Progenitor cell of endocrine pancreas (in vitro differentiated cells): Measurements from ENCODE around the gene FGFRL1. TPM values are rescaled to one million over a fixed set of nuclear protein-coding genes. Genes with fewer than 3 reads are reported as not detected.

ENCODE experiments used
- DNase-seq: peaks from one replicate; pipeline ENCODE4 v3.0.0; 2021; ENCODE audit warnings: low spot score; ENCODE audit not compliant: unreplicated experiment
- H3K27ac Mint-ChIP-seq: 2 replicates; pipeline ENCODE4 v1.8.0; 2021; ENCODE audit warnings: mild to moderate bottlenecking, moderate library complexity, mixed read lengths
- H3K27me3 Mint-ChIP-seq: 2 replicates; pipeline ENCODE4 v1.8.0; 2021; ENCODE audit warnings: mixed read lengths
- H3K36me3 Mint-ChIP-seq: 2 replicates; pipeline ENCODE4 v1.8.0; 2022; ENCODE audit warnings: mixed read lengths; ENCODE audit not compliant: insufficient read depth
- H3K4me1 Mint-ChIP-seq: 2 replicates; pipeline ENCODE4 v1.8.0; 2021; ENCODE audit warnings: low read depth, mixed read lengths
- H3K4me3 Mint-ChIP-seq: 2 replicates; pipeline ENCODE4 v1.8.0; 2021; ENCODE audit warnings: low read depth, mild to moderate bottlenecking, moderate library complexity, mixed read lengths
- H3K9me3 Mint-ChIP-seq: 2 replicates; pipeline ENCODE4 v1.8.0; 2021; ENCODE audit warnings: low read depth, mixed read lengths
- total RNA-seq: library from RNA; stranded (reverse); gene quantifications from 2 replicates; pipeline ENCODE4 v1.2.1, GENCODE V29; 2021
- TF ChIP-seq, protein P1 (sequence below): fragments of 200-600 bp; sonication (generic); IDR thresholded peaks from one replicate; pipeline ENCODE4 v1.5.0; 2021; ENCODE audit warnings: antibody characterized with exemption, mild to moderate bottlenecking; ENCODE audit not compliant: unreplicated experiment

The FGFRL1 gene
- total RNA-seq, 1 donor from 2014 or later, result 126 TPM

DNA sequence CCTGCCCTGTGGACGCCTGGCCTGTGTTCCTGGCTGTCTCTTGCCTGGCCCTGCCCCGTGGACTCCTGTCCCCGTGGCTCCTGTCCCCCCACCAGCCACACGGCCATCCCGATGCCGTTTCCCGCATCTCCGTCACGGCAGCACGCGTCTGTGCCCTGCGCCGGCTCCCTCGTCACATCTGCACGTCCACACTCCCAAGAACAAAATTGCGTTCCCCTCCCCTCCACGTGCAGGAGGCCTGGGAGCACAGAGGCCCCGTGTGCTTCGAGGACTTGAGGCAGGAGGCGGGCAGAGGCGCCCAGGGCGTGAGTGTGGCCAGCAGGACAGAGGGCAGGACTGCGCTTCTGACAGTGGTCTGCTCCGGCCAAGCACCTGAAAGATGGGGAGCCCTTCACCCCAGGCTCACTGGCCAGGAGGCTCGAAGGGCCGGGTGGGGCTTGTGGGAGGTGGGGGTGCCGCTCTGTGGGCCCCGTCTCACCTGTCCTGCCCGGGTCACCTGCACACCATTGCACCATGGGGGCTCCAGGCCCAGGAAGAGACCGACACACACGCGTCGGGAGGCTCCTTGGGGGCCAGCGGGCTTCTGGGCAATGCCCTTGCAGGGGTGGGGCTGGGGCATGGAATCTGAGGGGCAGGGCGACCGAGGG, 17.3 kb downstream of the FGFRL1 start:
- Mint-ChIP-seq H3K27me3 (no peaks in the 10 kb centered on the region), H3K4me3 (no peak overlapping the region), H3K9me3 (no peaks in the 10 kb centered on the region), H3K27ac (peak overlapping the region; percentile 33), H3K36me3 (peaks cover 8% of the 10 kb centered on the region), H3K4me1 (peaks cover 2% of the 10 kb centered on the region)
- DNase-seq, result no peak
- TF ChIP-seq, protein P1, sequence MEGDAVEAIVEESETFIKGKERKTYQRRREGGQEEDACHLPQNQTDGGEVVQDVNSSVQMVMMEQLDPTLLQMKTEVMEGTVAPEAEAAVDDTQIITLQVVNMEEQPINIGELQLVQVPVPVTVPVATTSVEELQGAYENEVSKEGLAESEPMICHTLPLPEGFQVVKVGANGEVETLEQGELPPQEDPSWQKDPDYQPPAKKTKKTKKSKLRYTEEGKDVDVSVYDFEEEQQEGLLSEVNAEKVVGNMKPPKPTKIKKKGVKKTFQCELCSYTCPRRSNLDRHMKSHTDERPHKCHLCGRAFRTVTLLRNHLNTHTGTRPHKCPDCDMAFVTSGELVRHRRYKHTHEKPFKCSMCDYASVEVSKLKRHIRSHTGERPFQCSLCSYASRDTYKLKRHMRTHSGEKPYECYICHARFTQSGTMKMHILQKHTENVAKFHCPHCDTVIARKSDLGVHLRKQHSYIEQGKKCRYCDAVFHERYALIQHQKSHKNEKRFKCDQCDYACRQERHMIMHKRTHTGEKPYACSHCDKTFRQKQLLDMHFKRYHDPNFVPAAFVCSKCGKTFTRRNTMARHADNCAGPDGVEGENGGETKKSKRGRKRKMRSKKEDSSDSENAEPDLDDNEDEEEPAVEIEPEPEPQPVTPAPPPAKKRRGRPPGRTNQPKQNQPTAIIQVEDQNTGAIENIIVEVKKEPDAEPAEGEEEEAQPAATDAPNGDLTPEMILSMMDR, result no peak

DNA sequence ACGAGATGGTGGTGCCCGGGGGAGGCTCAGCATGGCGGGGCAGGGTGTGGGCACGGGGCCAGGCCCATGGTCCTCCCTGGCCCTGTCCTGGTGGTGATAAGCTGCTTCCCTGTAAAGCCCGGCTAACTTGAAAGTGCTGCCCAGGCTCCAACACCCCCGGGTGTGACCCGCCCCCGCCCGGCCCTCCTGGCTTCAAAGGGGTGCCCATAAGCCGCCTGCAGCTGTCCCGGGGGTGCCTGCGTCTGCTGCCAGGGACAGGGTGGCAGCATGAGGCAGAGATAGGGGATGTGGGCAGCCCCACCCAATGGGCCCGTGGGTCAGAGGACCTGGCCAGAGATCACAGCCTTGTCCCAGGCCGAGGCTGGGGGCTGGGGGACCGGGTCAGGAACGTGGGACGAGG, 18.1 kb downstream of the FGFRL1 start:
- Mint-ChIP-seq H3K4me1 (peaks cover 2% of the 10 kb centered on the region), H3K9me3 (no peaks in the 10 kb centered on the region), H3K27me3 (no peaks in the 10 kb centered on the region), H3K4me3 (no peak overlapping the region), H3K27ac (no peak overlapping the region), H3K36me3 (peaks cover 7% of the 10 kb centered on the region)
- TF ChIP-seq, protein P1, result no peak
- no peak for DNase-seq

DNA sequence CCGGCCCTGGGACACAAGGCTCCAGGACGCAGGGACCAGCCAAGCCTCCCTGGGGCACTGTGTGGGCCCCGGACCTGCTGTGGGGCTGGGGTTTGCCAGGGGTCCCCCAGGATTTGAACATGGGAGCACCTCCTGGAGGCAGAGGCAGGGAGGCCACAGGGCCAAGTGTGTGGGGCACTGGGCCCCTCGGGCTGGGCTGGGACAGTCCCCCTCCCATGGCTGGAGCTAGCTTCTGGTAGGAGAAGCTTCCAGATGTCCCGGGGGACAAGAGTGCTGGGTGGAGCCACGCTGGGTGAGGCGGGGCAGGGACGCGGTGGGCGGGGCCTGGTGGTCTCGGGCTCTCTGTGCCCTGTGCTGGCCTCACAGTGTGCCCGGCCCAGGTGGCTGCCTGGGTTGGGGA, 18.6 kb downstream of the FGFRL1 start:
- DNase-seq, result no peak
- Mint-ChIP-seq H3K27ac (no peak overlapping the region), H3K4me3 (no peak overlapping the region), H3K4me1 (peaks cover 2% of the 10 kb centered on the region), H3K9me3 (no peaks in the 10 kb centered on the region), H3K36me3 (peaks cover 6% of the 10 kb centered on the region), H3K27me3 (no peaks in the 10 kb centered on the region)
- TF ChIP-seq, protein P1, result no peak

DNA sequence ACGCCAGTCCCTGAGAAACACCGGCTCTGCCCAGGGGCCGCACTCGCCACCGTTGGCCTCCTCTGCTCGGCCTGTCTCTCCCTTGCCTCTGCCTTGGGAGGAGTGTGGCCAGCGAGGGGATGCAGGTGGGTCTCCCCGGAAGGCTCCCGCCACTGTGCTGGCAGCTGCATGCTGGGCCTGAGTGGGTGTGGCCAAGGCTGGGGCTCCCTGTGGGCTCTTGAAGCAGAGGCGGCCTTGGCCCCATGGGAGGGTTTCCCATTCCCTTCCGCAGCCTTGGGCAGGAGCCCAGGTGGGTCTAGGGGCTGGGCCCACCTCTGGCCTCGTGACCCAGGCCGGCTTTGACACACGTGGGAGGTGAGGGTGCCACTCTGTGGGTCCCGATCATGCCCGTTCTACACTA, 19.1 kb downstream of the FGFRL1 start:
- H3K4me3 Mint-ChIP-seq, result no peak overlapping the region
- TF ChIP-seq, protein P1, result no peak
- H3K4me1 Mint-ChIP-seq, result peaks cover 2% of the 10 kb centered on the region
- H3K27ac Mint-ChIP-seq, result peak overlapping the region; percentile 56
- H3K27me3 Mint-ChIP-seq, result no peaks in the 10 kb centered on the region
- DNase-seq, result no peak
- H3K9me3 Mint-ChIP-seq, result no peaks in the 10 kb centered on the region
- peaks cover 2% of the 10 kb centered on the region for H3K36me3 Mint-ChIP-seq

DNA sequence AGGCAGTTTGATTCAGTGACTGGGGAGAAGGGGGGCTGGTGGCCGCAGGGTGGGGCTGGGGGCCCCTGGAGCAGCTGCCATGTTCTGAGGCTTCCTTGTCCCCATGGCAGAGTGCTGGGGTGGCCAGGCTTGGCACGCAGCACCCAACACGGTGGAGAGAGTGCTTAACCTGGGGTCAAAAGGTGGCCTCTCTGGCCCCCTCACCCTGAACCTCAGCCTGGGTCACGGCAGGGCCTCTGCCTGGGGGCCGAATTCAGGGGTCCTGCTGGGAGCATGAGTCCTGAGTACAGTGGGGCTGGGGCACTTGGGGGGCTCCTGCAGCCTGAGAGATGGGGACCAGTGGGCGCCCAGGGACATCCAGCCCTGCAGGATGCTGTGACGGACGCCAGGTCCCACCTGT, 19.9 kb downstream of the FGFRL1 start:
- H3K4me1 Mint-ChIP-seq, result peaks cover 2% of the 10 kb centered on the region
- no peaks in the 10 kb centered on the region for H3K9me3 Mint-ChIP-seq
- H3K4me3 Mint-ChIP-seq, result no peak overlapping the region
- DNase-seq, result no peak
- TF ChIP-seq, protein P1, result no peak
- no peaks in the 10 kb centered on the region for H3K27me3 Mint-ChIP-seq
- no peaks in the 10 kb centered on the region for H3K36me3 Mint-ChIP-seq
- H3K27ac Mint-ChIP-seq, result no peak overlapping the region
